GM10266 (cell line): ENCODE results near the gene GMDS.

Experiments used
- DNase-seq: peaks from one replicate; pipeline ENCODE4 v3.0.0; 2012; ENCODE audit errors: extremely low spot score
- TF ChIP-seq, protein P1 (sequence below): IDR thresholded peaks from 2 replicates; pipeline ENCODE4 v1.5.1; 2012; ENCODE audit warnings: mild to moderate bottlenecking, low read depth; ENCODE audit not compliant: control insufficient read depth, insufficient read depth; ENCODE audit errors: missing control alignments

GMDS gene

DNA sequence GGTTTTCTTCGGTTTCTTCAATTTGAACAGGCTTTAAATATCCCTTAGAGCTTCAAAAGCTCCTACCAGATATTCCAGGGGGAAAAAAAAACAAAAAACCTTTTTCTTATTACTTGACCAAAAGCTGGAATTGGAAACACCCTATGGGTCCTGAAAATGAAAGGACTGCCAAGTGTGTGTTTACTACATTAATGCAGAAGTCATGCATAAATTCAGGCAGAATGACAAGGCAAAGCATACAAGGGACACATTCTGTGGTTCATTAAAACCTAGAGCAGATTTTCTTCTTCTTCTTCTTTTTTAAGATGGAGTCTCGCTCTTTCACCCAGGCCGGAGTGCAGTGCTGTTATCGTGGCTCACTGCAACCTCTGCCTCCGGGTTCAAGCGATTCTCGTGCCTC is 119.1 kb downstream of the GMDS start:
- TF ChIP-seq, protein P1, sequence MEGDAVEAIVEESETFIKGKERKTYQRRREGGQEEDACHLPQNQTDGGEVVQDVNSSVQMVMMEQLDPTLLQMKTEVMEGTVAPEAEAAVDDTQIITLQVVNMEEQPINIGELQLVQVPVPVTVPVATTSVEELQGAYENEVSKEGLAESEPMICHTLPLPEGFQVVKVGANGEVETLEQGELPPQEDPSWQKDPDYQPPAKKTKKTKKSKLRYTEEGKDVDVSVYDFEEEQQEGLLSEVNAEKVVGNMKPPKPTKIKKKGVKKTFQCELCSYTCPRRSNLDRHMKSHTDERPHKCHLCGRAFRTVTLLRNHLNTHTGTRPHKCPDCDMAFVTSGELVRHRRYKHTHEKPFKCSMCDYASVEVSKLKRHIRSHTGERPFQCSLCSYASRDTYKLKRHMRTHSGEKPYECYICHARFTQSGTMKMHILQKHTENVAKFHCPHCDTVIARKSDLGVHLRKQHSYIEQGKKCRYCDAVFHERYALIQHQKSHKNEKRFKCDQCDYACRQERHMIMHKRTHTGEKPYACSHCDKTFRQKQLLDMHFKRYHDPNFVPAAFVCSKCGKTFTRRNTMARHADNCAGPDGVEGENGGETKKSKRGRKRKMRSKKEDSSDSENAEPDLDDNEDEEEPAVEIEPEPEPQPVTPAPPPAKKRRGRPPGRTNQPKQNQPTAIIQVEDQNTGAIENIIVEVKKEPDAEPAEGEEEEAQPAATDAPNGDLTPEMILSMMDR, result no peak
- DNase-seq, result no peak

DNA sequence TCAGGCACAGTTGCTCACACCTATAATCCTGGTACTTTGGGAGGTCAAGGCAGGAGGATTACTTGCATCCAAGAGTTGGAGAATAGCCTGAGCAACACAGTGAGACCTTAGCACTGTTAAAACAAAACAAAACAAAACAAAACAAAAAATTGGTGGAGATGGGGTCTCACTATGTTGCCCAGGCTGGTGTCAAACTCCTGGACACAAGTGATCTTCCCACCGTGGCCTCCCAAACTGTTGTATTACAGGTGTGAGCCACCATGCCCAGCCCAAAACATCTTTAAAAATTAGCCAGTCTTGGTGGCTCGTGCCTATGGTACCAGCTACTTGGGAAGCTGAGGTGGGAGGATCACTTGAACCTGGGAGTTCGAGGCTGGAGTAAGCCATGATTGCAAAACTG is 120.2 kb downstream of the GMDS start:
- no peak for DNase-seq
- TF ChIP-seq, protein P1, result no peak

DNA sequence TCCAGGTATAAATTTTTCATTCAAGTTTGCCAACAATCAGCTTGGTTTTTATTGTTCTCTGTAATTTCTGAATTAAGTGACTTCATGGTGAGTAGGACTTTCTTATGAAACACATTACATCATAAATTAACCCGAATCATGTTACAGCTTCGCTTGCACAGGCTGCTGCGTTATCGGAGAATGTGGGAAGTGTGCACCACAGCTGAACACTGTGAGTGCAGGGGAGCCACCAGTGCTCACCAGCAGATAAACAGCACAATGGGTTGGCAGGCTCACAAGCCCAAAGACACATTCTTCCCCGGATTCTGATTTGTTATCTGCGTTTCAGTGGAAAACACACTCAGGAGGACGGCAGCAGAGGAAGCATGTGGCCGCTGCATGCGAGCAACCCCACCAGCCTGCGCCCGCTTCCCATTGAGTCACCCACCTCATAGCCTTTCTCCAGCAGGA is 121.1 kb downstream of the GMDS start:
- TF ChIP-seq, protein P1, result no peak
- no peak for DNase-seq

DNA sequence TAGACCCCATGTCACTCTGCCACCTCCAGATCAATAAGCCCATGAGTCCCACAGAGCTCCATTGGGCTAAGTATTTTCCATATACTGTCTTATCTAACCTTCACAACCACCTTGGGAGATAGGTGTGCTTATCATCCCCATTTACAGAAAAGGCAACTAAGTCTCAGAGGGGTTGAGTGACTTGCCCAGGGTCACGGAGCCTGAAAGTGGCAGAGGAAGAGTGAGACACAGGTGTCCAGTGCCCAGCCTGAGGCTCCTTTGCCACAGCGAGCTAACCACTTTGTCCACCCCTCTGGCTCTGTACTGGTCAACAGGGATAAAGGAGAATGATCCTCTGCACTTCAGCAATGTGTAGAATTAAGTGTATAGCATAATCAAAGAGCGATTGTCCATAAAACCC is 124.5 kb downstream of the GMDS start:
- DNase-seq, result no peak
- TF ChIP-seq, protein P1, result no peak

DNA sequence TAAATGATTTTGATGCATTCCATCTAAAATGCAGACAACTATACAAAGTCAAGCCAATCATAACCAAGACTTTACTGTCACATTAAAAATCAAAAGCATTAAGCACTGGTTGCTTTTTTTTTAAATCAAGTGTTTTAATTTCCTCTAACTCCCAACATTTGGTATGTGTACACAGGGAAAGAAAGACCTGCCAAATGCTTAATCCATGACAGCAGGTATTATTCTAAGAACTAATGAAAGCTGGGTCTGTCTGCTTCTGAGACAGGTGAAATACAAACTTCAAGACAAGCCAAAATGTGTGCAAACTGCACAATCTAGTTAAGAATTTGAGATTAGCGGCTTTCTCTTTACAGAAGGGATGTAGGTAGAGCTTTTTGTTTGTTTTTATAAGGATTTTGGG is 126.1 kb downstream of the GMDS start:
- DNase-seq, result no peak
- TF ChIP-seq, protein P1, result no peak

DNA sequence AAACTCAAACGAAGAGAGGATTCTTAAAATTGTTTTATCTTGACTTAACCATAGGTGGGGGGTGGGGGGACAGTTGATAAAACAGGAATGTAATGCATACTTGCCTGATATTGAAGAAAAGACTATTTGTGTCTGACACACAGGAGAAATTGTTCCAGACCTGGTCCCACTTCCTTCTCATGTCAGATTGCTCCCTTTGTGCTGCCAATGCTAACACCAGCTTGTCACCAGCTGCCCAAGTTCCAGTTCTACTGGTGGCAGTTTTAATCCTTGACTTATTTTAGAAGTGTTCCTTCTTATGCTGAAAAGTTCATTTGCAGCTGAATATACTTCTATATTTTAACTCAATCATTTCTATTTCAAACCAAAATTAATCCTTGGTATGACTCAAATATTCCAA is 127.3 kb downstream of the GMDS start:
- DNase-seq, result no peak
- TF ChIP-seq, protein P1, result no peak

DNA sequence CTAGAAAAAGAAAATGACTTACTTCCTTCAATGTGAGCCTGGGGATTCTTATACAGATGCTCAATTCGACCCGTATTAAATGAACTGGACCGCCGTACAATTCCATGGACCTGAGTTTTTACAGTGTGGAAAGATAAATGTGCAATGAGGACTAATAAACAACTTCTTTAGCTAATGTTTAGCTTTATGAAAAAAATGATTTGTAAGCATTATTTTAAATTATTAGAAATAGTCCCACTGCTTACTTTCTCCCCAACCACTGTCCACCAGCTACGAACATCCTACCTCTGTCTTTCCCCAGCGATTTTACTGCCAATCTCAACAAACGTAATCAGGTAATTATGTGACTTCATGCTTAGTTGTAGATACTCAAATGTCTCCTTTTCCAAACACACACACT is 128.0 kb downstream of the GMDS start:
- DNase-seq, result no peak
- TF ChIP-seq, protein P1, result no peak

DNA sequence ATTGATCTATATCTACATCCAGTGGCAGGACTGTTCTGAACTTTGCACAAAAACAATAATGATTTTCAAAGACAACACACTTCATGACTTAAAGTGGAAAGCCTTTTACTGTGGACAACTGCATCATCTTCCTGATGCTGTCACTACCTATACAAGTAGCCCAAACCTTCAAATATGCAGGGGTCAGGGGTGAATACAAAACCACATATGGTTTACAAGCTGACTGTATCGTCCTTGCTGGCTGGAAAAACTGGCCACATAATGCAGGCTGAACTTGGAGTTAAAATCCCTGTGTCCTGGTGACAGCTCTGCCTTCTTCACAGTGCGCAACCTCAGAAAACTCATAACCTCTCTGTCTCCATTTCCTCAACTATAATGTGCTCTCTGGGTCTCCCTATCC is 128.9 kb downstream of the GMDS start:
- no peak for DNase-seq
- TF ChIP-seq, protein P1, result no peak
